Liver (tissue), 9 donors: Measurements from ENCODE around the gene PLCB1. TPM values are rescaled to one million over a fixed set of nuclear protein-coding genes. Genes with fewer than 3 reads are reported as not detected.
"Not testable (repeated sequence)": the region's sequence is repeated elsewhere in the genome, so short reads cannot be mapped to it uniquely, and the experiment has no call there.

Experiments used
- DNase-seq: peaks from one replicate; pipeline ENCODE4 v3.0.0-alpha.2; 2017; ENCODE audit warnings: low spot score
- H3K27ac ChIP-seq, 2 donors: one replicate each; pipeline ENCODE4 v1.7.0; 2013; ENCODE audit warnings: inconsistent platforms in 2 of 2, low read length in 2 of 2, control low read depth in 1 of 2, low read depth in 1 of 2, mild to moderate bottlenecking in 1 of 2
- H3K27me3 ChIP-seq, 4 donors: one replicate each; pipeline versions ENCODE4 v1.6.1 to v1.7.0; 2013; ENCODE audit warnings: low read length in 3 of 4, inconsistent platforms in 1 of 4, mild to moderate bottlenecking in 1 of 4, moderate library complexity in 1 of 4; ENCODE audit not compliant: control insufficient read depth in 4 of 4, insufficient read depth in 4 of 4
- H3K36me3 ChIP-seq, 4 donors: one replicate each; pipeline versions ENCODE4 v1.6.1 to v1.7.0; 2013; ENCODE audit warnings: low read length in 3 of 4, mild to moderate bottlenecking in 3 of 4, low read depth in 1 of 4, moderate library complexity in 1 of 4; ENCODE audit not compliant: control insufficient read depth in 4 of 4, insufficient read depth in 3 of 4
- H3K4me1 ChIP-seq, 4 donors: one replicate each; pipeline versions ENCODE4 v1.6.1 to v1.7.0; 2013; ENCODE audit warnings: low read length in 3 of 4, mild to moderate bottlenecking in 3 of 4, moderate library complexity in 1 of 4; ENCODE audit not compliant: control insufficient read depth in 4 of 4, insufficient read depth in 4 of 4
- H3K4me3 ChIP-seq, 3 donors: one replicate each; pipeline versions ENCODE4 v1.6.1 to v1.7.0; 2013; ENCODE audit warnings: low read length in 3 of 3, control low read depth in 1 of 3, low read depth in 1 of 3, mild to moderate bottlenecking in 1 of 3
- H3K9ac ChIP-seq, 2 donors: one replicate each; pipeline ENCODE4 v1.7.0; 2013; ENCODE audit warnings: low read length in 2 of 2, mild to moderate bottlenecking in 2 of 2, moderate library complexity in 2 of 2, control low read depth in 1 of 2, low read depth in 1 of 2
- H3K9me3 ChIP-seq, 4 donors: one replicate each; pipeline versions ENCODE4 v1.6.1 to v1.7.0; 2013; ENCODE audit warnings: low read length in 3 of 4; ENCODE audit not compliant: control insufficient read depth in 4 of 4
- ATF3 ChIP-seq: IDR thresholded peaks from 2 replicates; pipeline ENCODE4 v1.6.1; 2016; ENCODE audit warnings: antibody characterized with exemption
- CTCF ChIP-seq: fragments of 150-350 bp; IDR thresholded peaks from 2 replicates; pipeline ENCODE4 v1.5.1; 2017; ENCODE audit warnings: improper control_type of control experiment, low read depth, low read length; ENCODE audit not compliant: missing input control
- EGR1 ChIP-seq, 2 donors: IDR thresholded peaks; 2 replicates each; pipeline ENCODE4 v1.6.1; 2016 to 2018; ENCODE audit warnings: antibody characterized with exemption in 2 of 2, low read depth in 2 of 2
- FOXA1 ChIP-seq: IDR thresholded peaks from 2 replicates; pipeline ENCODE4 v1.6.1; 2016; ENCODE audit warnings: antibody characterized with exemption
- FOXA2 ChIP-seq: IDR thresholded peaks from 2 replicates; pipeline ENCODE4 v1.6.1; 2016; ENCODE audit warnings: antibody characterized with exemption
- HNF4A ChIP-seq, 2 donors: conservative IDR thresholded peaks; 2 replicates each; pipeline ENCODE4 v1.6.1; 2016; ENCODE audit warnings: antibody characterized with exemption in 2 of 2, mild to moderate bottlenecking in 2 of 2
- HNF4G ChIP-seq: IDR thresholded peaks from 2 replicates; pipeline ENCODE4 v1.6.1; 2016; ENCODE audit warnings: antibody characterized with exemption
- JUND ChIP-seq, 2 donors: IDR thresholded peaks; 2 replicates each; pipeline ENCODE4 v1.6.1; 2016; ENCODE audit warnings: antibody characterized with exemption in 2 of 2
- MAX ChIP-seq: IDR thresholded peaks from 2 replicates; pipeline ENCODE4 v1.6.1; 2016; ENCODE audit warnings: antibody characterized with exemption
- RAD21 ChIP-seq, 2 donors: IDR thresholded peaks; 2 replicates each; pipeline ENCODE4 v1.6.1; 2016; ENCODE audit warnings: antibody characterized with exemption in 2 of 2, mild to moderate bottlenecking in 2 of 2
- REST ChIP-seq: IDR thresholded peaks from 2 replicates; pipeline ENCODE4 v1.6.1; 2016; ENCODE audit warnings: antibody characterized with exemption, mild to moderate bottlenecking
- SP1 ChIP-seq: IDR thresholded peaks from 2 replicates; pipeline ENCODE4 v1.6.1; 2018; ENCODE audit warnings: antibody characterized with exemption, mild to moderate bottlenecking
- TAF1 ChIP-seq: conservative IDR thresholded peaks from 2 replicates; pipeline ENCODE4 v1.6.1; 2016; ENCODE audit warnings: antibody characterized with exemption, mild to moderate bottlenecking
- ZBTB33 ChIP-seq: IDR thresholded peaks from 2 replicates; pipeline ENCODE4 v1.6.1; 2016; ENCODE audit warnings: antibody characterized with exemption
- WGBS: extraction: QIAGEN DNeasy Blood & Tissue Kit; methylation state at CpG from one replicate; pipeline ENCODE4 v1.1.7; 2013; 5-methylcytosine and 5-hydroxymethylcytosine counted together
- polyA plus RNA-seq, 2 donors: library from polyadenylated mRNA; stranded (reverse) in 1 of 2; unstranded in 1 of 2; fragments of 200-250 nt in 1 of 2; fragments of >200 nt in 1 of 2; fragmentation: Nextera tagmentation in 1 of 2; extraction: Ambion mirVana in 1 of 2; gene quantifications; one replicate each; pipeline versions ENCODE4 v1.2.1 to v1.2.3, GENCODE V29; 2013 to 2015
- total RNA-seq, 2 donors: library from RNA; depleted of rRNA; stranded (reverse); fragments of >200 nt; gene quantifications; one replicate each; pipeline ENCODE4 v1.2.3, GENCODE V29; 2014
- donor health status: healthy.
- donor health status: healthy.
- donor health status: healthy.
- donor health status: healthy.
- donor health status: healthy.

The PLCB1 gene
- total and polyA plus RNA-seq, 4 donors = 3.7 to 13.5 (median 5.9) TPM

GRCh38 chr20:8829256-8829655, 697.2 kb downstream of the PLCB1 start:
- Histone ChIP-seq H3K27me3 (no peaks in the 10 kb centered on the region), H3K4me3 (no peak overlapping the region), H3K36me3 (no peaks in the 10 kb centered on the region), H3K9me3 (no peaks in the 10 kb centered on the region), H3K27ac (no peak overlapping the region), H3K9ac (no peak overlapping the region), H3K4me1 (no peaks in the 10 kb centered on the region)
- DNase-seq = no peak
- WGBS = 95% methylated on average over 5 of the region's 5 CpGs
- TF ChIP-seq CTCF (no peak), FOXA1 (no peak), HNF4G (no peak), FOXA2 (no peak), SP1 (no peak), ZBTB33 (no peak), EGR1 (IDR thresholded peaks at IDR 0.05; ENCODE audit: low read depth in 2 of 2) (no peak), RAD21 (IDR thresholded peaks at IDR 0.05) (no peak), ATF3 (no peak), JUND (IDR thresholded peaks at IDR 0.05) (no peak), MAX (no peak), HNF4A (conservative IDR thresholded peaks at IDR 0.05) (no peak), REST (no peak), TAF1 (no peak)

DNA sequence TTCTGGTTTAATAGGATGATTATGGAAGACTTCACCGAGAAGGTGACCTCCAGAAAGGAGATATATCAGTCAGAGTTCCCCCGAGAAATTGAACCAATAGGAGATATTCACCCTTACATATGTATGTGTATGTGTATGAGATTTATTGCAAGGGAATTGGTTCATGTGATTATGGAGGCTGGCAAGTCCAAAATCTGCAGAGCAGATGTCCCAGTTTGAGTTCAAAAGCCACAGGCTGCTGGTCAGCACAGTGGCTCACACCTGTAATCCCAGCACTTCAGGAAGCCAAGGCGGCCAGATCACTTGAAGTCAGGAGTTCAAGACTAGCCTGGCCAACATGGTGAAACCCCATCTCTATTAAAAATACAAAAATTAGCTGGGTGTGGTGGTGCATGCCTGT, 702.2 kb downstream of the PLCB1 start:
- H3K36me3 ChIP-seq, H3K9me3 ChIP-seq, H3K27ac ChIP-seq, H3K27me3 ChIP-seq, H3K9ac ChIP-seq, H3K4me3 ChIP-seq, H3K4me1 ChIP-seq, DNase-seq: not testable (repeated sequence)
- 95% methylated on average over 3 of the region's 3 CpGs for WGBS
